Transverse colon (tissue), 4 donors: Measurements from ENCODE around the gene SLC51A. TPM values are rescaled to one million over a fixed set of nuclear protein-coding genes. Genes with fewer than 3 reads are reported as not detected.
"Not testable (repeated sequence)": the region's sequence is repeated elsewhere in the genome, so short reads cannot be mapped to it uniquely, and the experiment has no call there.

Source experiments
- DNase-seq: peaks from one replicate; pipeline ENCODE4 v3.0.0-alpha.2; 2019
- H3K27ac ChIP-seq, 4 donors: fragments of 200-600 bp; sonication (generic); 2 replicates each; pipeline ENCODE4 v1.5.1; 2016 to 2018; ENCODE audit warnings: inconsistent platforms in 4 of 4
- H3K27me3 ChIP-seq: fragments of 200-600 bp; sonication (generic); 2 replicates; pipeline ENCODE4 v1.5.1; 2017; ENCODE audit warnings: inconsistent platforms
- H3K36me3 ChIP-seq, 4 donors: fragments of 200-600 bp; sonication (generic); 2 replicates each; pipeline ENCODE4 v1.5.1; 2017 to 2019; ENCODE audit warnings: inconsistent platforms in 4 of 4
- H3K4me1 ChIP-seq, 4 donors: fragments of 200-600 bp; sonication (generic); 2 replicates each; pipeline ENCODE4 v1.5.1; 2017 to 2020; ENCODE audit warnings: inconsistent platforms in 4 of 4
- H3K4me3 ChIP-seq, 4 donors: fragments of 200-600 bp; sonication (generic); 1 replicate in 1 of 4; 2 replicates in 3 of 4; pipeline versions ENCODE4 v1.5.1 to v1.6.1; 2017 to 2019; ENCODE audit warnings: inconsistent platforms in 4 of 4
- H3K9me3 ChIP-seq, 2 donors: fragments of 200-600 bp; sonication (generic); 2 replicates each; pipeline ENCODE4 v1.5.1; 2017 to 2019; ENCODE audit warnings: inconsistent platforms in 2 of 2
- CTCF ChIP-seq, 5 experiments: fragments of 200-600 bp in 3 of 5; fragments of 450-650 bp in 2 of 5; sonication (generic) in 3 of 5; IDR thresholded peaks; 1 replicate in 2 of 5; 2 replicates in 3 of 5; pipeline ENCODE4 v1.5.1; 2016 to 2017; ENCODE audit warnings: antibody characterized with exemption in 5 of 5, inconsistent platforms in 3 of 5, mild to moderate bottlenecking in 2 of 5, moderate library complexity in 1 of 5
- EP300 ChIP-seq: sonication (generic); formaldehyde crosslinking; IDR thresholded peaks from one replicate; pipeline ENCODE4 v1.6.1; 2017; ENCODE audit warnings: antibody characterized with exemption, low read depth
- POLR2A ChIP-seq: fragments of 450-650 bp; IDR thresholded peaks from one replicate; pipeline ENCODE4 v1.6.1; 2016; ENCODE audit warnings: antibody characterized with exemption, mild to moderate bottlenecking, moderate library complexity
- POLR2AphosphoS5 ChIP-seq, 3 donors: sonication (generic); formaldehyde crosslinking; IDR thresholded peaks; one replicate each; pipeline ENCODE4 v1.6.1; 2016; ENCODE audit warnings: antibody characterized with exemption in 3 of 3
- WGBS, 2 donors: methylation state at CpG; one replicate each; pipeline ENCODE4 v1.1.5; 2018; ENCODE audit warnings: low coverage in 1 of 2; 5-methylcytosine and 5-hydroxymethylcytosine counted together
- in situ Hi-C, 4 donors: fragments of 200-750 bp; cut with MboI; loops; one replicate each; pipeline versions ENCODE4 v1.15.0 to v1.15.1; 2017; ENCODE audit warnings: low sequenced_read_pairs in 3 of 4, low pct_ligation_motif_present in 1 of 4, low pct_unique_long_range_greater_than_20kb in 1 of 4
- intact Hi-C: fragments of 100-400 bp; cut with DNase I; formaldehyde crosslinking; loops from one replicate; pipeline ENCODE4 v1.15.1; 2023; ENCODE audit warnings: low total_unique reads
- total RNA-seq, 4 donors: library from RNA; depleted of rRNA; stranded (reverse); fragments of >200 nt; gene quantifications; one replicate each; pipeline ENCODE4 v1.1.0, GENCODE V29; 2016

SLC51A gene
- total RNA-seq, 4 donors from 2014 or later, result 7.2 to 123 (median 40.5) TPM

GRCh38 chr3:196237203-196237602 lies 20.9 kb downstream of the SLC51A start:
- H3K4me1 ChIP-seq, result no peaks in the 10 kb centered on the region
- DNase-seq, result no peak
- no peaks in the 10 kb centered on the region for H3K27me3 ChIP-seq
- in situ Hi-C loops, result no loop called here
- no peak overlapping the region for H3K27ac ChIP-seq
- no peak overlapping the region for H3K4me3 ChIP-seq
- H3K36me3 ChIP-seq, result peaks cover 0 to 34% (median 15%) of the 10 kb centered on the region in 4 donors
- intact Hi-C loops, result no loop called here
- 87 to 88% methylated on average over 5 of the region's 5 CpGs for WGBS, 2 donors
- TF ChIP-seq CTCF (IDR thresholded peaks at IDR 0.05) (no peak), EP300 (no peak), POLR2A (no peak), POLR2AphosphoS5 (IDR thresholded peaks at IDR 0.05) (no peak)
- H3K9me3 ChIP-seq, result no peaks in the 10 kb centered on the region

DNA sequence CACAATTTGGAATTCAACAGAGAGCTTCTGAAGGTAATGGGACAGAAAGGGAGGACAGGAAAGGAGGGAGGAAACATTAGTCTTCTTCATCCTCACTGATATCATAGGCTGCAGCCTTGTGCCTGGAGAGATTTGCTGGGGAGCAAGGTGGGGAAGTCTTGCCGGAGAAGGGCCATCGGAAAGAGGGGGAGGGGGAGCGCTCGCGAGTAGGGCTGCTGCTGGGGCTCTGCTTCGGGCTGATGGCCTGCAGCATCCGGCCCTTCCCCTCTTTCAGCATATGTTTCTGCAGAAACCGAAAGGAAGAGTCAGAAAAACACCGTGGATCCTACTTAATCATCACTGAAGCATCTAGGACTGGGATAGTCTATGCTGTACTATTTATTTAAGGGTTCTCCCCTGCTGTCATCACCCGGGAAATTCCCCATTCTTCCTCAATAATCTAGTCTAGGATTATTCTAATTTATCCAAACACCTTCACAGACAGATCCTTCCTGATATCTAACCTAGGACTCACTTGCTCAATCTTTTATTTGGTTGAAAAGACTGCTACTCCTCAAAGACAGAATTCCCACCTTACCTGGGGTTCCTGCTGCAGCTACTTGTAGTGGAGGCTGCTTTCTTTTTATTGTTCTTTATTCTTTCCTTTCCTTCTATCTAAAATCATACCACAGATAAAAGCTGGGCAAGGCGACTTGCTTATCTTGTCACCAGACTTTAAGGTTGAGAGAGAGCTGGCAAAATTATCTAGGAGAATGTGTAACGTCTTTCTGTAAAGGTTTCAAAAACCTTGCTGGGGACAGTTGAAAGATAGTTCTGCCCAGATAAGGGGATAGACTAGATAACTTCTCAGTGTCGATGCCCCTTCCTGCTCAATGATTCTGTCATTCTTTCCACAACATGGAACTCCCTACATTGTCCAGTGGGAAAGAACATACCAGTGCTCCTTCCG lies 22.6 kb downstream of the SLC51A start:
- H3K9me3 ChIP-seq, result no peaks in the 10 kb centered on the region
- in situ Hi-C loops, result no loop called here
- DNase-seq, result no peak
- no peak overlapping the region for H3K4me3 ChIP-seq
- no peak for TF ChIP-seq POLR2A
- no peak for TF ChIP-seq CTCF (IDR thresholded peaks at IDR 0.05)
- no peak for TF ChIP-seq POLR2AphosphoS5 (IDR thresholded peaks at IDR 0.05)
- TF ChIP-seq EP300, result no peak
- no peaks in the 10 kb centered on the region for H3K4me1 ChIP-seq
- no peak overlapping the region for H3K27ac ChIP-seq
- peaks cover 0 to 34% (median 15%) of the 10 kb centered on the region in 4 donors for H3K36me3 ChIP-seq
- 71 to 84% methylated on average over 6 to 14 of the region's 14 CpGs for WGBS, 2 donors
- no peaks in the 10 kb centered on the region for H3K27me3 ChIP-seq
- intact Hi-C loops, result no loop called here

DNA sequence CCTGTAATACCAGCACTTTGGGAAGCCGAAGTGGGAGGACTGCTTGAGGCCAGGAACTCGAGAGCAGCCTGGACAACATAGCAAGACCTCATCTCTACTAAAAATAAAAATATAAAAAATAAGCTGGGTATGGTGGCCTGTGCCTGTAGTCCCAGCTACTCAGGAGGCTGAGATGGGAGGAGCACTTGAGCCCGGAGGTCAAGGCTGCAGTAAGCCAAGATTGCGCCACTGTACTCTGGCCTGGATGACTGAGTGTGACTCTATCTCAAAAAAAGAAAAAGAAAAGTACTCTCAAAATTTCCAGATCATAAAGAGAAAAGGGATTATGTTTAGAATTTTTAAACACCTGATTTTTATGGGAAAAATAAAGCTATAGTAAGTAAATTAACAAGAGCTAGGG lies 24.1 kb downstream of the SLC51A start:
- 77 to 93% methylated on average over 4 of the region's 4 CpGs for WGBS, 2 donors
- H3K27ac ChIP-seq, result no peak overlapping the region
- H3K4me3 ChIP-seq, result no peak overlapping the region
- TF ChIP-seq POLR2A, result no peak
- no peak for TF ChIP-seq CTCF (IDR thresholded peaks at IDR 0.05)
- TF ChIP-seq POLR2AphosphoS5 (IDR thresholded peaks at IDR 0.05), result no peak
- in situ Hi-C loops (no loop called here), intact Hi-C loops (no loop called here)
- no peaks in the 10 kb centered on the region for H3K27me3 ChIP-seq
- no peaks in the 10 kb centered on the region for H3K4me1 ChIP-seq
- peaks cover 0 to 34% (median 15%) of the 10 kb centered on the region in 4 donors for H3K36me3 ChIP-seq
- no peaks in the 10 kb centered on the region for H3K9me3 ChIP-seq
- DNase-seq, result no peak

- no peak for DNase-seq
- in situ Hi-C loops, result no loop called here
- Histone ChIP-seq H3K36me3 (peaks cover 0 to 43% (median 19%) of the 10 kb centered on the region in 4 donors), H3K9me3 (no peaks in the 10 kb centered on the region), H3K27ac (no peak overlapping the region), H3K4me1 (no peaks in the 10 kb centered on the region), H3K27me3 (no peaks in the 10 kb centered on the region), H3K4me3 (no peak overlapping the region)
- 73 to 87% methylated on average over 3 to 8 of the region's 8 CpGs for WGBS, 2 donors
- TF ChIP-seq POLR2A, result no peak
- no peak for TF ChIP-seq POLR2AphosphoS5 (IDR thresholded peaks at IDR 0.05)
- intact Hi-C loops, result no loop called here
These were observed 25.4 kb downstream of the SLC51A start for GRCh38 chr3:196241704-196242103.

DNA sequence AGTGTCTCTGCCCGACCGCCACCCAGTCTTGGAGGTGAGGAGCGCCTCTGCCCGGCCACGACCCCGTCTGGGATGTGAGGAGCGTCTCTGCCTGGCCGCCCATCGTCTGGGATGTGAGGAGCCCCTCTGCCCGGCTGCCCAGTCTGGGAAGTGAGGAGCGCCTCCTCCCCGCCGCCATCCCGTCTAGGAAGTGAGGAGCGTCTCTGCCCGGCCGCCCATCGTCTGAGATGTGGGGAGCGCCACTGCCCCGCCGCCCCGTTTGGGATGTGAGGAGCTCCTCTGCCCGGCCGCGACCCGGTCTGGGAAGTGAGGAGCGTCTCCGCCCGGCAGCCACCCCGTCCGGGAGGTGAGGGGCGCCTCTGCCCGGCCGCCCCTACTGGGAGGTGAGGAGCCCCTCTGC lies 27.8 kb downstream of the SLC51A start:
- H3K27ac ChIP-seq, H3K27me3 ChIP-seq, H3K4me1 ChIP-seq, H3K9me3 ChIP-seq, intact Hi-C loops, H3K4me3 ChIP-seq, in situ Hi-C loops, DNase-seq: not testable (repeated sequence)
- peaks cover 0 to 32% (median 15%) of the 10 kb centered on the region in 4 donors for H3K36me3 ChIP-seq
- 98 to 100% methylated on average over 4 to 24 of the region's 34 CpGs for WGBS, 2 donors
